Effector CD8-positive, alpha-beta T cell (primary cell): Measurements from ENCODE around the gene ARHGEF2.
A peak's percentile ranks its signal among the peaks of the same experiment; 100 is the strongest.
"Not testable (repeated sequence)": the region's sequence is repeated elsewhere in the genome, so short reads cannot be mapped to it uniquely, and the experiment has no call there.

Experiments
- DNase-seq: peaks from one replicate; lab custom pipeline; 2025; lab: John Stamatoyannopoulos, UW

The ARHGEF2 gene

GRCh38 chr1:155990005-155990739 is 11.8 kb upstream of the ARHGEF2 start:
- no peak for DNase-seq

- DNase-seq, result peak; percentile 65
These were observed 11.1 kb upstream of the ARHGEF2 start for GRCh38 chr1:155989242-155990004.

- DNase-seq, result not testable (repeated sequence)
These were observed 6.7 kb upstream of the ARHGEF2 start for GRCh38 chr1:155984903-155985645.

- DNase-seq, result no peak
These were observed 6.0 kb upstream of the ARHGEF2 start for GRCh38 chr1:155984341-155984740.

DNA sequence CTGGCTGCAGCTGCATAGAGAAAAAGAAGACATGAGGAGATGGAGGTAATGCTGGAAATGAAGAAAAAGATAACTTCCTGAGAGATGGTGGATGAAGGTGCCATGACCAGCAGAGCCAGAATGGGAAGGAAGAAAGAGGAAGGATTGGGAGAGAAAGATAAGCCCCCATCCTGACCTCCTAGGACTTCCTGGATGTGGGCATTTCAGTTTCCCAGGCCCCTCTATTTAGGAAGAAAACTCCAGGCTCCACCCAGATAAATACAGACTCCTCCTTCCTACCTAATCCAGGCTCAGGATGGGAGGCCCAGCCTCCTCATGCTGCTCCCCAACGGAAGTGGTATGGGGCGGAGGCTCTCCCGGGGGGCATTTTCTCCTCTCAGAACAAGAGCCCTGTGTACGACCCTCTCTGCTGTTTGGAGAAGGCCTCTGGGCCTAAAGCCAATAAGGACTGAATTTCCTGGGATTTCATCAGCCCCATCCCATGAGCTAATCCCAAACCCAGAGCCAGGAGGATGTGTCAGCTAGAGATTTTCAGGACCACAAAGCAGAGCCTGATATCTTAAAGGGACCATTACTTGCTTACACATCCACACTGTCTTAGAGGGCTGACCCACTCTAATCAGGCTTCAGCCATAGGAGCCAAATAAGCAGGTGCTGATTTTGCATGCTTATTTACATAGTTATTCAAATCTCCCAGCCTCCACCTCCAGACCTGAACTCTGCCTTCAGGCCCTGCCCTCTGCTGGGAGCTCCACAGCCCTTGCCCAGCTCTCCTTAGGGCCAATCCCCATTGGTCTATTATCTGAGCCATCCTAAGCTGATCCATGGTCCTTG is 5.1 kb upstream of the ARHGEF2 start:
- DNase-seq, result no peak

- DNase-seq, result no peak
These were observed 3.8 kb upstream of the ARHGEF2 start for GRCh38 chr1:155982106-155982505.

DNA sequence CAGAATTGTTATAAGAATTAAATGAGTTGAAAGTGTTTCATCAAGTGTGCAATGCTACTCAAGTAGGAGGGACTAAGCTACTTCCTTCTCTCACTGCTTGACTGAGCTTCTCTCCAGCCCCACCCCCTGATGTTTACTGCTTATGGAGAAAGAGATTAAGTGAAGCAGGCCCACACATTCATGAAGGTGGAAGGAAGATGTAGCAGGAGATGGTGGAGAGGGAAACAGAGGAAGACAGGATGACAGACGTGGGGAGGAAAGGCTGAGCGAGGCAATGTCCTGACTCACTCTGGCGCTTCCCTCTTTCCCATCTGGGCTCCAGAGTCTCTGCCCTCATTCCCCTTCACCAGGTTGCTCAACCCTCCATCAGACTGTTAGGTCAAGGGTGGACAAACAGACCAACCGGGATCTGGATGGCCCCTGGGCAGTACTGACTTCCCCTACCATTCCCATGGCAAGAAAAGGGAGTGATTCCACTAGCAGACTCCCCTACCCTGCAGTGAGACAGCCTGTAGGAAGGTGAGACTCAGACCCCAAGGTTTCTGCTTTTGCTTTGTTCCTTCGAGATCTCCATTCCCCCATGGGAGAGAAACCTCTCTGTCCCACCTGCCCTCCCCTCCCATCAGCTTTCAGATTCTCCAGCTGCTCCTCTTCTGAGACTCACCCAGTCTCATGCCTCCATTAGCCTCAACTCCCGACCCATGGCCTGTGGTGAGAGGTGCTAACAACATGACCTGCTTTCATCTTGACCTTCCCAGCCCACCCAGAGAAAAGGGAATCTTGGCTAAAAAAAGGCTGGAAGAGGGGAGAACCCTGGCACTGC is 3.1 kb upstream of the ARHGEF2 start:
- DNase-seq, result no peak

DNA sequence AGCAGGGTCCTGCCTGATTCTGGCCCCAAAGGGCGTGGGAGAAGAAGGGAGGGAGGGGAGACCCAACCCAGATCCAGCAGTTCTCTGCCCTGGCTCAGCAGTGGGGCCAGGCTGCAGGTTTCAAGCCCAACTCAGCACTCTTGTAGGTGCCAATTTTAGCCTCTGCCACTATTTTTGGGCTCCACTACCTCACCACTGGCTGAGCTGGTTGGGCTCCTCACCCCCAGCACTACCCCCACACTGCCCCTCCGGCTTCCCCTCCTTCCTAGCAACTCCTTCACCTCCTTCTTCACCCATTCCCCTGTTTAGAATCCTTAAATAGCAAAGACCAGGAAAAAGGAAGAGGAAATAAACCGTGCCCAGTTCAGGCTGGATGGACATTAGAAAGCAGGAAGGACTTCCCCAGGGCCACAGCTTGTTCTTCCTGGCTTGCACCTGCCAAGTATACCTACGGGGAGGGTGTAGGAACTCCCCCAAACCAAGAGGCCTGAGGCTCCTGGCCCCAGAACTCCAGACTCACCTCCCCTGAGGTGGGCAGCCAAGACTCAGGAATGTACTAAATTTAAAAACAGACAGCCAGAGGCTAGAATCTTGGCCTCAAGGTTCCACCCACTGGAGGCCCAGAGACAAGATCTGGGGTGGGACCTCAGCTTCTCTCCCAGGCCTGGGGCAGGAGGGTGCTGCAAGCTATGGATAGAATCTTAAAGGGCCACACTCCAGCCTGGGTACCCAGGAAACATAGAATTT is 1.4 kb upstream of the ARHGEF2 start:
- no peak for DNase-seq

- no peak for DNase-seq
These were observed 654 bp upstream of the ARHGEF2 start for GRCh38 chr1:155978973-155979429.

- DNase-seq, result no peak
These were observed 540 bp downstream of the ARHGEF2 start for GRCh38 chr1:155977690-155978324.

DNA sequence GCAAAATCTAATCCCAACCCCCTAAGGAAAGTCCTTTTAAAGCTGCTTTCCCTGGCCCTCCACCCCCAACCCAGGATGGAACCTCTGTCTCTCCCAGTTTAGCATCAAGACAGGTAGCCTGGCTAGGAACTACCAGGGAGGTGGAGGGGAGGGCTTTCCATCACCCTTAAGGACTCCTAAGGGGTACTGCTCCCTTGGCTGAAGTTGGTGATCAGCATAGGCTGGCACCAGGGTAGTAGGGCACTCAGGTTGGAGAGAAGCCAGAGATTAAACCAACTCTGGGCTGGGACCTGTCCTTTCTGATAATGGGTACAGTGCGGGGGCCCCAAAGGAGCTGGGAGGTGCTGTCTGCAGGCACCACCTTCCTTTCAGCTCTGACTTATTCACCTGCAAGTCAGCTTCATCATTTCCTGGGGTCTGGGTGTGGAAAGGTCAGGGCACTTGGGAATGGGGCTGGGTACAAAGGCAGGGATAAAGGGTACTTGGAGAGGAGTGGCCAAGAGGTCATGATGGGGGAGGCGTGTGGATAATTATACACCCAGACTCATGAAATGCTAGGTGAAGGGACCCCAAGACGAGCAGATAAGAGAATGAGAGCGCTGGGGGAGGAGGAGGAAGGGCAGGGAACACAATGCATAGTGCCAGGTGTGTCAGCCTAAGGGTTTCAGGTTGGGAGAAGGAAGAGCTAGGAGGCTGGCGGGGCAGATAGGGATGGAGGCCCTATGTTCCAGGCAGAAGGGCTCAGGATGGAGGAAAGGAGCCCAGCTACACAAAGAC is 1.2 kb downstream of the ARHGEF2 start:
- DNase-seq, result no peak

DNA sequence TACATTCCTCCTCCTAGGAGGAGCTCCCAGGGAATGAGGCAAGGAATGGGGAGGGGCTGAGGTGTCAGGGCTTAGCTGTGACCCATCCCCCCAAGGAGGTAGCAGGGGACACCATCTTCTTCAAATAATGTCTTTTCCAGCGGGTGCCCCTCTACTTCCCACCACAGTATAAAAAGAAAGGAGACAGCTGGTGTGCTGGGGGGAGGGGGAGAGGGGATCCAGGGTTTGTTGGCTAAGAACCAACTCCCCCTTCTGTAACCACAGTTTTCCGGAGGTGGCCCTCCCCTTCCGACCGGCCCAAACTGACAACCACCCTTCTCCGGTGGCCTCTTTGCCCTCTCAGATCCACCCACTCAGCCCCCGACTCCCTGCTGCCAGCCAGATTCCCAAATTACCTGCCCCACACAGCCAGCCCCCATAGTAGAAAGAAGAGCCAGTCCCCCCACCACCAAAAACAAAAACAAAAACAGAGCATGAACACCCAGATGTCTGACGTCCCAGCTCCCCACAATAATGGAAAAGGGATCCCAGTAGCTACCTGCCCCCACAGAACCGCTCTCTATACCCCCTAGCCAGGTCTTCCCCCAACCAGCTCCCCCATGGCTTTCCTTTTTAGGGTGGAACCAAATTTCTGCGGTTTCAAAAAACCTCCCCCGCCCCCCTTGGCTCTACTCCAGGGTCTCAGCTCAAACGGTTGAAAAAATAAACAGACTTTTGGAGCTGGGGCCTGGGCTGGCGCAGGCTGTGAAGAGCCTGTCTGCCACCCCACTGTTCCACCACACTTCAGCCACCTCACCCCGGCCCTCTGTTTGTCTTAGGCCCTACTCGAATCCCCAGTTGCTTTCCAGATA is 2.1 kb downstream of the ARHGEF2 start:
- DNase-seq, result peak; percentile 66

DNA sequence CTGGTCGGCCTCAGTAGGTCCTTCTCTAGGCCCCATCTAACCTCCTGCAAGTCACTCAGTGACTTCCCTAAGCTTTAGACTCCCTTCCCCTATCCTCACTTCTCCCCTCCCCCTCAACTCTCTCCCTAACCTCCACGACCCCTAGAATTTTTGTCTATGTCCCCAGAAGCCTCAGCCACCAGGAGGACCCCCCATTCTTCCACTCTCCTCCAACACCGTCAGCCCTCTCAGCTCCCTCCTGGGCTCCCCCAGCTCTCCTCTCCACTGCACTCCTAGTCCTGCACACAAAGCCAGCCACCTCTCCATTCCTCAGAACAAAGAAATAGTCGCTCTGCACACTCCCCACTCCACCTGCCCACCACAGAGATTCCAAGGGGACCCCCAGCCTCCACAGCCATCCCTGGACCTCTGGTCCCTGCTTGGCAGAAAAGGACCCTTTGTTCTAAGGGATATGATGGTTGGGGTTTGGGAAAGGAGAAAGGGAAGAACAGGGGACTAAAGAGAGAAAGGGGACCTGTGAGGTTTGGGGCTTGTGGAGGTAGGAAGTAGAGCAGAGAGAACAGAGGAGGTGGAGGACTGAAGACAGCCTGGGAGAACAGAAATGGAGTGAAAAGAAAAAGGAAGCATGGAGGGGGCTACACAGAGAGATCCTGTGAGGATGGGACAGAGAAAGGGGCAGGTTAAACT is 2.8 kb downstream of the ARHGEF2 start:
- DNase-seq, result no peak

GRCh38 chr1:155974208-155975115 is 3.9 kb downstream of the ARHGEF2 start:
- DNase-seq, result no peak

GRCh38 chr1:155973723-155974122 is 4.6 kb downstream of the ARHGEF2 start:
- DNase-seq, result no peak
